Measurements from ENCODE around the gene C1orf198. TPM values are rescaled to one million over a fixed set of nuclear protein-coding genes. Genes with fewer than 3 reads are reported as not detected.

The C1orf198 gene
- total and polyA plus RNA-seq, 2 of the 4 experiments (the other 2 are of a cell fraction) = 67.4 to 76.2 TPM

DNA sequence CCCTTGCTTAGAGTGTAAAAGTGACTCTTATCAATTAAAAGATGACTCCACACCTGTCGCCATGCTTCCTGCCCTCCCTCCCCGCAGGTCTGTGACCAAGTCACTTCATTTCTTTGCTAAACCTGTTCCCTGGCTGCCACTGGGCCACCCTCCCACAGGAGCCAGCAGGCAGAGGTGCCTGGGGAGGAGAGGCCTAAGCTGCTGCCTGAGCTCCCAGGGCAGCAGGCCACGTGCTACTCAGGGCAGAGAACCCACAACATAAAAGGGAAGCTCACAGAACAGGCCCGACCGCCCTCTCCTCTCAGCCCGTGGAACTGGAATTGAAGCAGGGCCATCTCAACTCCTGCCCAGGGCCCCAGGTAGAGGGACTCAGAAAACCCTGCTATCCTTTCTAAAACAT lies 4.9 kb downstream of the C1orf198 start:
- Histone ChIP-seq H2BK120ac (ENCODE audit: low read depth, low read length) (no peak overlapping the region), H3K27ac (ENCODE audit: insufficient read depth, low read length) (0 out of 2 replicates have a peak overlapping the region, but pooled peaks have one; percentile 19), H3K9me1 (ENCODE audit: insufficient read depth, low read length) (peaks cover 37% of the 10 kb centered on the region), H2BK5ac (ENCODE audit: low read depth, low read length, poor library complexity, severe bottlenecking) (peak overlapping the region; percentile 17), H3K56ac (ENCODE audit: extremely low read depth, insufficient read depth, low read length) (no peak overlapping the region), H3K14ac (replicated peaks; ENCODE audit: low read depth, low read length) (no peak overlapping the region; the same call in 1 of the 2 replicates), H3K9me3 (ENCODE audit: control insufficient read depth, insufficient read depth, low read length) (no peaks in the 10 kb centered on the region), H4K20me1 (ENCODE audit: insufficient read depth, low read length) (peaks cover 73% of the 10 kb centered on the region), H4K5ac (ENCODE audit: low read depth, low read length) (no peak overlapping the region; the same call in 1 of the 2 replicates), H3K18ac (ENCODE audit: low read depth, low read length) (peak overlapping the region; percentile 28; the same call in 1 of the 2 replicates), H3K9ac (ENCODE audit: low read depth, low read length) (no peak overlapping the region; the same call in 1 of the 2 replicates), H2AK5ac (ENCODE audit: low read depth, low read length) (peak overlapping the region; percentile 45; the same call in 1 of the 2 replicates), H3K79me1 (ENCODE audit: low read depth in 1 of 2, low read length in 2 of 2) (peaks cover 21 to 90% of the 10 kb centered on the region in 2 experiments), H3K4ac (ENCODE audit: low read depth, low read length) (peak overlapping the region; percentile 14; the same call in 1 of the 2 replicates), H2AK9ac (replicated peaks; ENCODE audit: low read depth, low read length, poor library complexity) (no peak overlapping the region), H3K4me3 (ENCODE audit: insufficient read depth, low read depth, low read length) (no peak overlapping the region), H4K8ac (ENCODE audit: low read depth in 2 of 2, low read length in 2 of 2) (no peak overlapping the region), H4K91ac (ENCODE audit: insufficient read depth, low read depth, low read length) (no peak overlapping the region; the same call in 1 of the 2 replicates), H3K23ac (ENCODE audit: low read depth, low read length) (no peak overlapping the region), H2AFZ (replicated peaks; ENCODE audit: low read length, poor library complexity) (no peak overlapping the region), H3K4me1 (ENCODE audit: control insufficient read depth, insufficient read depth, low read length) (peaks cover 41% of the 10 kb centered on the region), H3K27me3 (ENCODE audit: control insufficient read depth, insufficient read depth, low read length) (no peaks in the 10 kb centered on the region), H2BK20ac (ENCODE audit: low read depth, low read length) (no peak overlapping the region), H3K4me2 (ENCODE audit: low read depth, low read length) (peak overlapping the region; percentile 14), H3K36me3 (ENCODE audit: control insufficient read depth, insufficient read depth, low read length) (peaks cover 14% of the 10 kb centered on the region), H2BK15ac (ENCODE audit: low read depth, low read length) (no peak overlapping the region)
- TF ChIP-seq MXI1 (IDR thresholded peaks at IDR 0.05; ENCODE audit: borderline replicate concordance, low read depth, low read length) = 0 out of 2 replicates have a peak, but pooled peaks have one; percentile 4
- TF ChIP-seq RCOR1 (IDR thresholded peaks at IDR 0.05; ENCODE audit: insufficient replicate concordance, low read length) = no peak
- dilution Hi-C loops (cut with HindIII; ENCODE audit: low sequenced_read_pairs, unreplicated experiment) (no loop called here), intact Hi-C loops (cut with micrococcal nuclease) (no loop called here), in situ Hi-C loops (cut with MboI; ENCODE audit: low sequenced_read_pairs) (loop anchor here (25.0 kb wide), 1 partner anchor 776 kb away; no protein-coding TSS in a partner anchor)
- DNase-seq (no peak), ATAC-seq (ENCODE audit: low read depth) (no peak)
- POLR2A ChIA-PET (ENCODE audit: unreplicated experiment) = no interaction called here
- CTCF ChIA-PET = interaction anchor here (0.9 kb wide), 1 partner anchor 15 kb away, joined by 3 read pairs; no protein-coding TSS in a partner anchor
- no CpG with 5 or more reads among the region's 6 CpGs for WGBS, 2 experiments (ENCODE audit: extremely low coverage in 2 of 2, insufficient read length in 1 of 2)
- BruUV-seq (replicated peaks) = no TSS peak

Data from IMR-90 (cell line).